Body of pancreas (tissue), 4 donors: ENCODE measurements around the gene DLX1. TPM values are rescaled to one million over a fixed set of nuclear protein-coding genes. Genes with fewer than 3 reads are reported as not detected.
A peak's percentile ranks its signal among the peaks of the same experiment; 100 is the strongest.

Source experiments
- ATAC-seq: fragments of 150-250 bp; one replicate; pipeline ENCODE4 v1.9.1; 2016
- DNase-seq, 4 donors: peaks; one replicate each; pipeline ENCODE4 v3.0.0-alpha.2; 2019
- H3K27ac ChIP-seq, 4 donors: fragments of 200-600 bp; sonication (generic); 1 replicate in 3 of 4; 2 replicates in 1 of 4; pipeline versions ENCODE4 v1.5.1 to v1.6.1; 2016 to 2019; ENCODE audit warnings: mild to moderate bottlenecking in 1 of 4, mixed read lengths in 1 of 4, moderate library complexity in 1 of 4
- H3K27me3 ChIP-seq, 2 donors: fragments of 200-600 bp; sonication (generic); one replicate each; pipeline ENCODE4 v1.6.0; 2016; ENCODE audit warnings: mild to moderate bottlenecking in 1 of 2
- H3K36me3 ChIP-seq, 2 donors: fragments of 200-600 bp; sonication (generic); replicated peaks in 1 of 2; 2 replicates each; pipeline ENCODE4 v1.5.1; 2016; ENCODE audit warnings: low read depth in 2 of 2; ENCODE audit not compliant: insufficient read depth in 1 of 2
- H3K4me1 ChIP-seq: fragments of 200-600 bp; sonication (generic); one replicate; pipeline ENCODE4 v1.6.0; 2016
- H3K4me3 ChIP-seq, 2 donors: fragments of 200-600 bp; sonication (generic); 1 replicate in 1 of 2; 2 replicates in 1 of 2; pipeline ENCODE4 v1.5.1; 2016 to 2019
- H3K9me3 ChIP-seq, 3 donors: fragments of 200-600 bp; sonication (generic); 1 replicate in 2 of 3; 2 replicates in 1 of 3; pipeline ENCODE4 v1.5.1; 2016
- POLR2A ChIP-seq, 3 donors: fragments of 450-650 bp; IDR thresholded peaks; one replicate each; pipeline ENCODE4 v1.6.1; 2016; ENCODE audit warnings: antibody characterized with exemption in 3 of 3, mild to moderate bottlenecking in 2 of 3
- WGBS, 2 donors: methylation state at CpG; one replicate each; pipeline ENCODE4 v1.1.5; 2017; 5-methylcytosine and 5-hydroxymethylcytosine counted together
- intact Hi-C: fragments of 100-400 bp; cut with DNase I; formaldehyde crosslinking; loops from one replicate; pipeline ENCODE4 v1.15.1; 2023
- total RNA-seq, 2 donors: library from RNA; depleted of rRNA; stranded (reverse); fragments of >200 nt; gene quantifications; one replicate each; pipeline ENCODE4 v1.1.0, GENCODE V29; 2016
- TF ChIP-seq, protein P1 (sequence below), 7 experiments: fragments of 450-650 bp in 4 of 7; fragments of 200-600 bp in 3 of 7; sonication (generic) in 3 of 7; IDR thresholded peaks; one replicate each; pipeline ENCODE4 v1.5.1; 2016 to 2019; ENCODE audit warnings: antibody characterized with exemption in 7 of 7

DLX1 gene
- total RNA-seq, 2 donors from 2014 or later = not detected

- Histone ChIP-seq H3K9me3 (no peaks in the 10 kb centered on the region), H3K27me3 (peaks cover 9 to 95% of the 10 kb centered on the region in 2 donors), H3K4me1 (peaks cover 78% of the 10 kb centered on the region), H3K4me3 (no peak overlapping the region), H3K27ac (no peak overlapping the region), H3K36me3 (no peaks in the 10 kb centered on the region)
- TF ChIP-seq, protein P1, sequence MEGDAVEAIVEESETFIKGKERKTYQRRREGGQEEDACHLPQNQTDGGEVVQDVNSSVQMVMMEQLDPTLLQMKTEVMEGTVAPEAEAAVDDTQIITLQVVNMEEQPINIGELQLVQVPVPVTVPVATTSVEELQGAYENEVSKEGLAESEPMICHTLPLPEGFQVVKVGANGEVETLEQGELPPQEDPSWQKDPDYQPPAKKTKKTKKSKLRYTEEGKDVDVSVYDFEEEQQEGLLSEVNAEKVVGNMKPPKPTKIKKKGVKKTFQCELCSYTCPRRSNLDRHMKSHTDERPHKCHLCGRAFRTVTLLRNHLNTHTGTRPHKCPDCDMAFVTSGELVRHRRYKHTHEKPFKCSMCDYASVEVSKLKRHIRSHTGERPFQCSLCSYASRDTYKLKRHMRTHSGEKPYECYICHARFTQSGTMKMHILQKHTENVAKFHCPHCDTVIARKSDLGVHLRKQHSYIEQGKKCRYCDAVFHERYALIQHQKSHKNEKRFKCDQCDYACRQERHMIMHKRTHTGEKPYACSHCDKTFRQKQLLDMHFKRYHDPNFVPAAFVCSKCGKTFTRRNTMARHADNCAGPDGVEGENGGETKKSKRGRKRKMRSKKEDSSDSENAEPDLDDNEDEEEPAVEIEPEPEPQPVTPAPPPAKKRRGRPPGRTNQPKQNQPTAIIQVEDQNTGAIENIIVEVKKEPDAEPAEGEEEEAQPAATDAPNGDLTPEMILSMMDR (IDR thresholded peaks at IDR 0.05) = no peak
- TF ChIP-seq POLR2A (IDR thresholded peaks at IDR 0.05) = no peak
- ATAC-seq = no peak
- 45 to 50% methylated on average over 1 of the region's 1 CpG for WGBS, 2 donors
- intact Hi-C loops = no loop called here
- no peak for DNase-seq
These were observed 13.0 kb downstream of the DLX1 start for GRCh38 chr2:172098287-172098649.

- WGBS, 2 donors = 7 to 11% methylated on average over 38 to 55 of the region's 61 CpGs
- no peak for TF ChIP-seq POLR2A (IDR thresholded peaks at IDR 0.05)
- TF ChIP-seq, protein P1 (IDR thresholded peaks at IDR 0.05) = no peak
- H3K4me3 ChIP-seq = no peak overlapping the region
- intact Hi-C loops = no loop called here
- peaks cover 81% of the 10 kb centered on the region for H3K4me1 ChIP-seq
- DNase-seq (peak in 2 of 4 donors; percentile 42 to 48), ATAC-seq (peak; percentile 19)
- H3K27ac ChIP-seq = no peak overlapping the region
- no peaks in the 10 kb centered on the region for H3K36me3 ChIP-seq
- peaks cover 9 to 92% of the 10 kb centered on the region in 2 donors for H3K27me3 ChIP-seq
- H3K9me3 ChIP-seq = no peaks in the 10 kb centered on the region
These were observed 13.6 kb downstream of the DLX1 start for GRCh38 chr2:172098650-172099471.

- intact Hi-C loops = loop anchor here (10.0 kb wide), 1 partner anchor 285 kb away; no protein-coding TSS in a partner anchor
- H3K4me1 ChIP-seq = peaks cover 78% of the 10 kb centered on the region
- no peaks in the 10 kb centered on the region for H3K36me3 ChIP-seq
- H3K4me3 ChIP-seq = no peak overlapping the region
- TF ChIP-seq, protein P1 (IDR thresholded peaks at IDR 0.05) = no peak
- no peak for TF ChIP-seq POLR2A (IDR thresholded peaks at IDR 0.05)
- WGBS, 2 donors = 9 to 17% methylated on average over 11 to 12 of the region's 13 CpGs
- H3K9me3 ChIP-seq = no peaks in the 10 kb centered on the region
- ATAC-seq (no peak), DNase-seq (no peak)
- peaks cover 9 to 94% of the 10 kb centered on the region in 2 donors for H3K27me3 ChIP-seq
- no peak overlapping the region for H3K27ac ChIP-seq
These were observed 14.3 kb downstream of the DLX1 start for GRCh38 chr2:172099472-172100079.

- no peak for TF ChIP-seq POLR2A (IDR thresholded peaks at IDR 0.05)
- TF ChIP-seq, protein P1 (IDR thresholded peaks at IDR 0.05) = no peak
- Histone ChIP-seq H3K9me3 (no peaks in the 10 kb centered on the region), H3K27ac (no peak overlapping the region), H3K4me1 (peaks cover 70% of the 10 kb centered on the region), H3K36me3 (no peaks in the 10 kb centered on the region), H3K4me3 (no peak overlapping the region), H3K27me3 (peaks cover 9 to 94% of the 10 kb centered on the region in 2 donors)
- 7 to 10% methylated on average over 14 to 72 of the region's 72 CpGs for WGBS, 2 donors
- ATAC-seq (no peak), DNase-seq (no peak)
- intact Hi-C loops = loop anchor here (10.0 kb wide), 1 partner anchor 286 kb away; no protein-coding TSS in a partner anchor
These were observed 15.0 kb downstream of the DLX1 start for GRCh38 chr2:172100080-172100934.
